MM.1S (cell line): Measurements from ENCODE around the gene BHLHE41.

Experiments
- DNase-seq: peaks from one replicate; pipeline ENCODE4 v3.0.0-alpha.2; 2015
- H2AFZ ChIP-seq: fragments of 300-600 bp; sonication (generic); 2 replicates; pipeline ENCODE4 v1.6.0; 2016; ENCODE audit warnings: antibody characterized with exemption, low read length
- H3F3A ChIP-seq: fragments of 300-600 bp; sonication (generic); 2 replicates; pipeline ENCODE4 v1.6.1; 2016; ENCODE audit warnings: mild to moderate bottlenecking, antibody characterized with exemption, low read length, moderate library complexity, mixed read lengths; ENCODE audit not compliant: insufficient read depth
- H3K27ac ChIP-seq: fragments of 300-600 bp; sonication (generic); 2 replicates; pipeline ENCODE4 v1.5.1; 2016; ENCODE audit warnings: mild to moderate bottlenecking, low read length
- H3K27me3 ChIP-seq: fragments of 300-600 bp; sonication (generic); replicated peaks from 2 replicates; pipeline ENCODE4 v1.6.0; 2016; ENCODE audit warnings: low read length; ENCODE audit not compliant: insufficient read depth
- H3K36me3 ChIP-seq: fragments of 300-600 bp; sonication (generic); replicated peaks from 2 replicates; pipeline ENCODE4 v1.6.1; 2016; ENCODE audit warnings: mild to moderate bottlenecking, low read length, mixed read lengths; ENCODE audit not compliant: insufficient read depth
- H3K4me1 ChIP-seq: fragments of 300-600 bp; sonication (generic); 2 replicates; pipeline ENCODE4 v1.6.1; 2016; ENCODE audit warnings: low read length, mixed read lengths
- H3K4me2 ChIP-seq: fragments of 300-600 bp; sonication (generic); 2 replicates; pipeline ENCODE4 v1.6.0; 2016; ENCODE audit warnings: low read depth, low read length
- H3K4me3 ChIP-seq: fragments of 300-600 bp; sonication (generic); 2 replicates; pipeline ENCODE4 v1.5.1; 2016; ENCODE audit warnings: low read length, mixed read lengths
- H3K79me2 ChIP-seq: fragments of 300-600 bp; sonication (generic); 2 replicates; pipeline ENCODE4 v1.6.1; 2016; ENCODE audit warnings: mixed run types, low read length, mixed read lengths
- H3K9ac ChIP-seq: fragments of 300-600 bp; sonication (generic); 2 replicates; pipeline ENCODE4 v1.6.1; 2016; ENCODE audit warnings: low read length, mixed read lengths
- H3K9me2 ChIP-seq: fragments of 300-600 bp; sonication (generic); replicated peaks from 2 replicates; pipeline ENCODE4 v1.6.1; 2016; ENCODE audit warnings: mild to moderate bottlenecking, low read length, mixed read lengths; ENCODE audit not compliant: insufficient read depth
- H3K9me3 ChIP-seq: fragments of 300-600 bp; sonication (generic); replicated peaks from 2 replicates; pipeline ENCODE4 v1.6.1; 2016; ENCODE audit warnings: mild to moderate bottlenecking, low read length, mixed read lengths; ENCODE audit not compliant: insufficient read depth
- H4K20me1 ChIP-seq: fragments of 300-600 bp; sonication (generic); 2 replicates; pipeline ENCODE4 v1.6.1; 2016; ENCODE audit warnings: mild to moderate bottlenecking, low read length, moderate library complexity, mixed read lengths; ENCODE audit not compliant: insufficient read depth
- EZH2 ChIP-seq: fragments of 300-600 bp; sonication (generic); optimal IDR thresholded peaks from 2 replicates; pipeline ENCODE3; 2017; ENCODE audit warnings: low read depth, mild to moderate bottlenecking, antibody characterized with exemption, low read length, mixed read lengths
- EZH2phosphoT487 ChIP-seq: fragments of 300-600 bp; sonication (generic); IDR thresholded peaks from 2 replicates; pipeline ENCODE4 v1.6.1; 2018; ENCODE audit warnings: antibody characterized with exemption, low read length
- TF ChIP-seq, protein P1 (sequence below): fragments of 300-600 bp; sonication (generic); IDR thresholded peaks from 2 replicates; pipeline ENCODE4 v1.5.1; 2016; ENCODE audit warnings: antibody characterized with exemption, low read length, mixed read lengths

BHLHE41 gene

DNA sequence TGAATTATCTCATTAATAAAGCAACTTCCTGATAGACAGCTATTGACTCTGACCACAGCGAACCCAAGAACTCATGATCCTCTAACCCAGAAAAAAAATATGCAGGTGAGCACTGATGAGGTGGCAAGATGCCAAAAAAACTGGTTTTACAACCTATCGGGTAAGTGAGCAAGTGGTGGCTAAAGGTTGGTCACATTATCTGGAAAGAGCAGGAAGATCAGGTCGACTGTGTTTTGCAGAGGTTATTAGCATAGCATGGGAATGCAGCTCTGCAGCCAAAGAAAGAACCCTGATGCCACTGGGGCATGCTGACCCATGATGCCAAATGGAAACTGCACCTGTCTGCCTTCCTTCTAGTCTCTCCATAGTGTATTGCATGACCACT is 23.5 kb downstream of the BHLHE41 start:
- DNase-seq = peak; percentile 30
- no peaks in the 10 kb centered on the region for H3K9me2 ChIP-seq
- no peak overlapping the region for H3K4me2 ChIP-seq
- H3K4me1 ChIP-seq = peaks cover 11% of the 10 kb centered on the region; the same call in 1 of the 2 replicates
- no peak overlapping the region for H3K9ac ChIP-seq
- H3K9me3 ChIP-seq = no peaks in the 10 kb centered on the region
- H3K27ac ChIP-seq = no peak overlapping the region
- H3K4me3 ChIP-seq = no peak overlapping the region
- no peaks in the 10 kb centered on the region for H3K27me3 ChIP-seq
- no peaks in the 10 kb centered on the region for H3F3A ChIP-seq
- no peaks in the 10 kb centered on the region for H3K36me3 ChIP-seq
- no peak overlapping the region for H2AFZ ChIP-seq
- TF ChIP-seq EZH2 = no peak
- H3K79me2 ChIP-seq = no peaks in the 10 kb centered on the region
- H4K20me1 ChIP-seq = no peaks in the 10 kb centered on the region

DNA sequence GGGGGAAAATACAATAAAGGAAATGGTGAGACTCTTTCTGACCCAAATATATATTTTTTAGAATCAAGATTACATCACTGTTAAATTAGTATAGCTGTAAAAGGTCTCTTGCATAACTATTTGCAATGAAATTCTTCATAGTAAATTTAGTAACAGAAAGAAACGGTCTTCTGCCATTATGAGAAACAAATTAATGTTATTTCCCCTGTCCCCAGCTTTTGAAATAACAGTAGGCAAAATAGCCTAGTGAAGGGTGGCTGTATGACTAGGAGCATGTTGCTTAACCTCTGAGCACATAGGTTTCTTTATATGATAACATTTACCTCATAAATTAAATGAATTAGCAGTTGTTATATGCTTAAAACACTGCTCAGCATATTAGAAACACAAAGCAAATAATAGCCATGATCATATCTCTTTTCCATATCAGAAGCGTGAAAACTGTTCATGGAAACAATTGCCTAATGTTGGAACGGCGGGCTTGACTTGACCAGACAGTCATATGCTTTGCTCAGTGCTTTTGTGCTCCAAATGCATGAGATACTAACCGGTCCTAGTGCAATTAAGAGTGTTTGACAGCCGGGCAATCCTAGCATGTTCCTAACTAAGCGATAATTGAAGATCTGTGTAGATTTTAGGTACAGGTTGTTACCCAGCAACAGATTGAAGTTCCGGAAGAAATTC is 24.0 kb downstream of the BHLHE41 start:
- H3K27ac ChIP-seq = no peak overlapping the region
- H3F3A ChIP-seq = no peaks in the 10 kb centered on the region
- no peak overlapping the region for H2AFZ ChIP-seq
- TF ChIP-seq, protein P1, sequence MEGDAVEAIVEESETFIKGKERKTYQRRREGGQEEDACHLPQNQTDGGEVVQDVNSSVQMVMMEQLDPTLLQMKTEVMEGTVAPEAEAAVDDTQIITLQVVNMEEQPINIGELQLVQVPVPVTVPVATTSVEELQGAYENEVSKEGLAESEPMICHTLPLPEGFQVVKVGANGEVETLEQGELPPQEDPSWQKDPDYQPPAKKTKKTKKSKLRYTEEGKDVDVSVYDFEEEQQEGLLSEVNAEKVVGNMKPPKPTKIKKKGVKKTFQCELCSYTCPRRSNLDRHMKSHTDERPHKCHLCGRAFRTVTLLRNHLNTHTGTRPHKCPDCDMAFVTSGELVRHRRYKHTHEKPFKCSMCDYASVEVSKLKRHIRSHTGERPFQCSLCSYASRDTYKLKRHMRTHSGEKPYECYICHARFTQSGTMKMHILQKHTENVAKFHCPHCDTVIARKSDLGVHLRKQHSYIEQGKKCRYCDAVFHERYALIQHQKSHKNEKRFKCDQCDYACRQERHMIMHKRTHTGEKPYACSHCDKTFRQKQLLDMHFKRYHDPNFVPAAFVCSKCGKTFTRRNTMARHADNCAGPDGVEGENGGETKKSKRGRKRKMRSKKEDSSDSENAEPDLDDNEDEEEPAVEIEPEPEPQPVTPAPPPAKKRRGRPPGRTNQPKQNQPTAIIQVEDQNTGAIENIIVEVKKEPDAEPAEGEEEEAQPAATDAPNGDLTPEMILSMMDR = no peak
- no peak for TF ChIP-seq EZH2phosphoT487
- TF ChIP-seq EZH2 = no peak
- no peak overlapping the region for H3K9ac ChIP-seq
- peaks cover 11% of the 10 kb centered on the region; the same call in 1 of the 2 replicates for H3K4me1 ChIP-seq
- no peaks in the 10 kb centered on the region for H3K27me3 ChIP-seq
- no peak for DNase-seq
- no peaks in the 10 kb centered on the region for H3K36me3 ChIP-seq
- H3K4me2 ChIP-seq = no peak overlapping the region
- no peaks in the 10 kb centered on the region for H3K79me2 ChIP-seq
- no peaks in the 10 kb centered on the region for H4K20me1 ChIP-seq
- H3K9me3 ChIP-seq = no peaks in the 10 kb centered on the region
- no peaks in the 10 kb centered on the region for H3K9me2 ChIP-seq
- H3K4me3 ChIP-seq = no peak overlapping the region

DNA sequence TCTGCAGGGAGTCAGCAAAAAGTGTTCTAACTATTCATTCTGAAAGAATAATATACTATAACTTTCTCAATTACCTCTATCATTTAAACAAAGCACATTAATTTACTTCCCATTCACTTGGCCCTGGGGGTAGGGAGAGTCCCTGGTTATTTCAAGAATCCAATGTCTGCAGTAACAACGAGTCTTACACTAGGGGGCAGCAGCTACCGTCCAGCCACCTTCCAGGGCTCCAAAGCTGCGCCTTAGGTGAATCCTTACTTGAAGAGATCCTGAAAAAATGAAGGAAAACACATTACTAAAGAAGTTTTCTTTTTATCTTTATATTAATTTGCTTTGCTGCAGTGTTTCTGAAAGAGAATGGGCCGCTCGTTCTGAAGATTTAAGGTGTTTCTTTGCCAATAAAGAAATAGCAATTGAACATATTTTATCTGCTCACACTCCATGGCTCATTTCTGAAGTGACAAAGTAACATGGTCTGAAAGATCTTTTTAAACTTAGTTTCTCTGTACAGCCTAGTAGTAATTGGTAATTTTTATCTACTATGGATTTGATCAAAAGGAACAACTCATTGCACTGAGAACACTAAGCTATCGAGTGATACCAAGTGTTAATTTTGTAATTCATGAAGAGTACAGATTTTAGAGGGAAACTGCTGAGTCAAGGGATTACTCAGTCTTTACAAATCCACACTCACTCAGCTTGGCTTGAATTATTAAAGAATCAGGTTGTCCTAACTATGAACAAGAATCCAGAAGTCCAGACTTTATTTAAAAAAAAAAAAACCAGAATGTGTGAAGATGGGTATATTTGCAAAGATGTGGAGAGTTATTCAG is 27.6 kb downstream of the BHLHE41 start:
- no peaks in the 10 kb centered on the region for H3K9me2 ChIP-seq
- no peak overlapping the region for H2AFZ ChIP-seq
- H3K36me3 ChIP-seq = no peaks in the 10 kb centered on the region
- no peaks in the 10 kb centered on the region for H3K27me3 ChIP-seq
- no peaks in the 10 kb centered on the region for H3K9me3 ChIP-seq
- peak overlapping the region; percentile 29; the same call in 1 of the 2 replicates for H3K4me2 ChIP-seq
- no peaks in the 10 kb centered on the region for H4K20me1 ChIP-seq
- no peak overlapping the region for H3K9ac ChIP-seq
- H3K4me3 ChIP-seq = no peak overlapping the region
- DNase-seq = peak; percentile 64
- TF ChIP-seq EZH2 = no peak
- TF ChIP-seq, protein P1 = peak; percentile 91
- TF ChIP-seq EZH2phosphoT487 = no peak
- H3K79me2 ChIP-seq = no peaks in the 10 kb centered on the region
- H3K27ac ChIP-seq = no peak overlapping the region
- no peaks in the 10 kb centered on the region for H3F3A ChIP-seq
- H3K4me1 ChIP-seq = peaks cover 20% of the 10 kb centered on the region
